CD4-positive, alpha-beta T cell (primary cell): ENCODE data around the gene HOXA9. TPM values are rescaled to one million over a fixed set of nuclear protein-coding genes. Genes with fewer than 3 reads are reported as not detected.

Source experiments
- ATAC-seq: fragments of 200-7000 bp; cut with Tn5 transposase; one replicate; pipeline ENCODE4 v1.10.0; 2022; ENCODE audit warnings: mild to moderate bottlenecking; ENCODE audit not compliant: poor library complexity
- CTCF ChIA-PET: fragments of 350-600 bp; sonication (Branson Sonifier 250); formaldehyde crosslinking; loops from one replicate; lab custom pipeline; 2021; ENCODE audit warnings: antibody characterized with exemption, inconsistent platforms; lab: Charles Lee
- POLR2A ChIA-PET: fragments of 350-600 bp; sonication (Branson Sonifier 250); formaldehyde crosslinking; loops from one replicate; lab custom pipeline; 2021; ENCODE audit warnings: antibody characterized with exemption, inconsistent platforms; lab: Charles Lee
- DNase-seq, 14 experiments: peaks; one replicate each; pipeline ENCODE4 v3.0.0-alpha.2; 2013 to 2020; ENCODE audit warnings: mixed read lengths in 2 of 14
- H3K27ac ChIP-seq, 2 donors: one replicate each; pipeline versions ENCODE4 v1.5.1 to v1.7.0; 2013; ENCODE audit warnings: low read length in 2 of 2, low read depth in 1 of 2, mild to moderate bottlenecking in 1 of 2
- H3K27me3 ChIP-seq, 2 experiments: 1 replicate in 1 of 2; 2 replicates in 1 of 2; pipeline versions ENCODE4 v1.6.1 to v1.7.0; 2013; ENCODE audit warnings: low read length in 2 of 2, control low read depth in 1 of 2, mild to moderate bottlenecking in 1 of 2, moderate library complexity in 1 of 2; ENCODE audit not compliant: insufficient read depth in 2 of 2, control insufficient read depth in 1 of 2
- H3K36me3 ChIP-seq: one replicate; pipeline ENCODE4 v1.6.1; 2013; ENCODE audit warnings: low read length, control low read depth; ENCODE audit not compliant: insufficient read depth
- H3K4me1 ChIP-seq: one replicate; pipeline ENCODE4 v1.6.1; 2013; ENCODE audit warnings: low read length, control low read depth; ENCODE audit not compliant: insufficient read depth
- H3K4me3 ChIP-seq: one replicate; pipeline ENCODE4 v1.5.1; 2013; ENCODE audit warnings: mild to moderate bottlenecking, low read length, moderate library complexity
- H3K9me3 ChIP-seq, 2 experiments: 1 replicate in 1 of 2; 2 replicates in 1 of 2; pipeline versions ENCODE4 v1.6.1 to v1.7.0; 2013; ENCODE audit warnings: low read length in 2 of 2, mild to moderate bottlenecking in 2 of 2, control low read depth in 1 of 2, moderate library complexity in 1 of 2; ENCODE audit not compliant: control insufficient read depth in 1 of 2, insufficient read depth in 1 of 2
- H3K27ac Mint-ChIP-seq: one replicate; pipeline ENCODE4 v1.8.0; 2020; ENCODE audit warnings: mixed read lengths
- H3K27me3 Mint-ChIP-seq: one replicate; pipeline ENCODE4 v1.8.0; 2021; ENCODE audit warnings: mixed read lengths
- H3K36me3 Mint-ChIP-seq: one replicate; pipeline ENCODE4 v1.8.0; 2021; ENCODE audit warnings: low read depth, mixed read lengths
- H3K4me1 Mint-ChIP-seq: one replicate; pipeline ENCODE4 v1.8.0; 2021; ENCODE audit warnings: low read depth, mixed read lengths
- H3K4me3 Mint-ChIP-seq: one replicate; pipeline ENCODE4 v1.8.0; 2020; ENCODE audit warnings: mild to moderate bottlenecking, mixed read lengths
- H3K9me3 Mint-ChIP-seq: one replicate; pipeline ENCODE4 v1.8.0; 2020; ENCODE audit warnings: mixed read lengths
- CTCF ChIP-seq: fragments of 200-600 bp; IDR thresholded peaks from one replicate; pipeline ENCODE4 v1.8.0; 2022; ENCODE audit warnings: antibody characterized with exemption, mild to moderate bottlenecking
- intact Hi-C, 2 experiments: fragments of 100-400 bp; cut with DNase I in 1 of 2; cut with micrococcal nuclease in 1 of 2; formaldehyde crosslinking; loops; one replicate each; pipeline versions ENCODE4 v1.15.1 to v1.9.0; 2023 to 2025; cut with DNase I, micrococcal nuclease
- total RNA-seq, 174 experiments: library from RNA in 2 of 174; stranded (reverse) in 2 of 174; gene quantifications; one replicate each; pipeline ENCODE4 v1.2.3 and lab custom pipeline; 2021 to 2026

HOXA9 gene
- total RNA-seq, 2 experiments from 2014 or later: not detected

DNA sequence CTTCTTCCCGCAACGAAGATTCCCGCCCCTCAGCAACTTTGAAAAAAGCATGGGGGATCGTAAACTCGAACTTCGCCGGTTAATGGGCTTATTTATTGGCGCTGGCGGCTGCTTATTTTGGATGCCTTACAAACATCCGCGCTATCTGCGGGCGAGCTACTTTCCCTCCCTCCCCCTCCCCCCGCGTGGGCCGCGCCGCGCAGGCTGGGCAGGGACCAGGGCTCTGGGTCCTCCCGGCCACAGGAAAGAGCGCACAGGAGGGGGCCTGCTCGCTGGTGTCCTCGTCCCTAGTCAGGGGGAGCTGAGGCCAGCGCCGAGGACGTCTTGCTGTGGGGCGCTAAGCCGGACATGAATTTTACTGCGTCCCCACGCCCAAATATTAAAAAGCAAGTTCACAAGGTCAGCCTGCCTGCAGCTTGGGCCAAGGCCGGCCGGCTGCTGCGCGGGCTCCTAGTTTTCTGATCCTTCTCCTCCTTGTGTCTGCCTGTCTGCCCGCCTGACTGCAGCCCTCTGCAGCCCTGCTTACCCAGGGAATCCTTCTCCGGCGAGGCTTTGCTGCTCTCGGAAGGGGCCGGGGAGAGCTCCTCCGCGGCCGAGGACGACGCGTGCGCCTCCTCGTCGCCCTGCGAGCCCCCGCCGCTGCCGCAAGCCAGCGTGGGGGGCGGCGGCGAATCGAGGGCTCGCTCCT, 7.6 kb upstream of the HOXA9 start:
- Mint-ChIP-seq H3K36me3 (no peaks in the 10 kb centered on the region), H3K27ac (no peak overlapping the region), H3K9me3 (no peaks in the 10 kb centered on the region), H3K4me1 (peaks cover 39% of the 10 kb centered on the region), H3K4me3 (no peak overlapping the region), H3K27me3 (peaks cover 84% of the 10 kb centered on the region)
- peaks cover 59% of the 10 kb centered on the region for H3K4me1 ChIP-seq
- ChIA-PET CTCF (interaction anchor here (1.0 to 2.9 kb wide), 3 partner anchors 12 to 23 kb away, joined by 3 to 10 read pairs (median 10); no protein-coding TSS in a partner anchor), POLR2A (interaction anchor here (0.6 to 2.5 kb wide), 5 partner anchors 10 to 17 kb away, joined by 3 to 14 read pairs (median 4); no protein-coding TSS in a partner anchor)
- H3K4me3 ChIP-seq: peak overlapping the region; percentile 34
- peaks cover 78 to 96% of the 10 kb centered on the region in 2 experiments for H3K27me3 ChIP-seq
- ATAC-seq: peak; percentile 24
- H3K9me3 ChIP-seq: peaks cover 5 to 61% of the 10 kb centered on the region in 2 experiments
- intact Hi-C loops: loop anchor here in 1 of 2 experiments (2.0 kb wide), 1 partner anchor 14 kb away; no protein-coding TSS in a partner anchor
- peak in 3 of 14 experiments; percentile 18 to 38 (median 25) for DNase-seq
- H3K27ac ChIP-seq: no peak overlapping the region
- no peak for TF ChIP-seq CTCF
- H3K36me3 ChIP-seq: no peaks in the 10 kb centered on the region

- peak in 2 of 14 experiments; percentile 0 to 32 for DNase-seq
- H3K9me3 ChIP-seq: peaks cover 5 to 61% of the 10 kb centered on the region in 2 experiments
Observed at GRCh38 chr7:27172315-27172774, 7.0 kb upstream of the HOXA9 start.

More at GRCh38 chr7:27172315-27172774, 7.0 kb upstream of the HOXA9 start:
- Mint-ChIP-seq H3K4me1 (peaks cover 45% of the 10 kb centered on the region), H3K36me3 (no peaks in the 10 kb centered on the region), H3K27me3 (peaks cover 84% of the 10 kb centered on the region), H3K4me3 (peak overlapping the region; percentile 74), H3K27ac (peak overlapping the region; percentile 50), H3K9me3 (no peaks in the 10 kb centered on the region)
- no peak for ATAC-seq
- intact Hi-C loops: loop anchor here in 1 of 2 experiments (2.0 kb wide), 1 partner anchor 14 kb away; no protein-coding TSS in a partner anchor
- peaks cover 80 to 96% of the 10 kb centered on the region in 2 experiments for H3K27me3 ChIP-seq
- ChIA-PET POLR2A (interaction anchor here (0.6 to 2.5 kb wide), 4 partner anchors 11 to 18 kb away, joined by 3 to 14 read pairs (median 8); no protein-coding TSS in a partner anchor), CTCF (interaction anchor here (1.0 to 2.9 kb wide), 4 partner anchors 11 to 24 kb away, joined by 3 to 10 read pairs (median 8); partner anchors contain the start of gene HOXA7)
- no peak for TF ChIP-seq CTCF
- H3K4me1 ChIP-seq: peaks cover 59% of the 10 kb centered on the region
- H3K27ac ChIP-seq: no peak overlapping the region
- H3K36me3 ChIP-seq: no peaks in the 10 kb centered on the region
- no peak overlapping the region for H3K4me3 ChIP-seq
